CD4-positive, alpha-beta T cell treated with Interleukin-4 for 4 hours (primary cell): ENCODE data around the gene LYPD6.

ENCODE experiments used
- DNase-seq: peaks from one replicate; pipeline ENCODE4 v3.0.0-alpha.2; 2020

LYPD6 gene

GRCh38 chr2:149410701-149411484, 80.5 kb downstream of the LYPD6 start:
- DNase-seq = no peak

GRCh38 chr2:149413487-149413886, 83.1 kb downstream of the LYPD6 start:
- no peak for DNase-seq

GRCh38 chr2:149415086-149415485, 84.7 kb downstream of the LYPD6 start:
- DNase-seq = no peak

DNA sequence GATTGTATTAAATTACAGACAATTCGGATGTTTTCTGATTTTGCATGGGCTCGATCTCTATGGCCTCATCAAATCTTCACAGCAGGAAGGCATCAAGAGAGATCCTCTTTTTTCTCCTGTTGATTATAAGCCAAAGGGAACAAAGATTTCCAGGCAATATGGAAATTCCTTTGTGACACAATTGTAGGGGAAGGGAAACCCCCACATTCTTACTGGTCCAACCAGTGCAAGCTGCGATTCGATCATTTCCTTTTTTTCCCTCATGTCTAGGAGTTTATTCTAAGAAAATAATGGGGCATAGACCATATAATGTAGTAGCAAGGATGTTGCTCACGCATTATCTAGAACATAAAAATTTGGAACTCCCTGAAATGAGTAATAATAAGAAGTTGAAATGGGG, 87.7 kb downstream of the LYPD6 start:
- DNase-seq = no peak

- no peak for DNase-seq
These were observed 89.9 kb downstream of the LYPD6 start for GRCh38 chr2:149420053-149420963.

- no peak for DNase-seq
These were observed 91.4 kb downstream of the LYPD6 start for GRCh38 chr2:149421791-149422190.

DNA sequence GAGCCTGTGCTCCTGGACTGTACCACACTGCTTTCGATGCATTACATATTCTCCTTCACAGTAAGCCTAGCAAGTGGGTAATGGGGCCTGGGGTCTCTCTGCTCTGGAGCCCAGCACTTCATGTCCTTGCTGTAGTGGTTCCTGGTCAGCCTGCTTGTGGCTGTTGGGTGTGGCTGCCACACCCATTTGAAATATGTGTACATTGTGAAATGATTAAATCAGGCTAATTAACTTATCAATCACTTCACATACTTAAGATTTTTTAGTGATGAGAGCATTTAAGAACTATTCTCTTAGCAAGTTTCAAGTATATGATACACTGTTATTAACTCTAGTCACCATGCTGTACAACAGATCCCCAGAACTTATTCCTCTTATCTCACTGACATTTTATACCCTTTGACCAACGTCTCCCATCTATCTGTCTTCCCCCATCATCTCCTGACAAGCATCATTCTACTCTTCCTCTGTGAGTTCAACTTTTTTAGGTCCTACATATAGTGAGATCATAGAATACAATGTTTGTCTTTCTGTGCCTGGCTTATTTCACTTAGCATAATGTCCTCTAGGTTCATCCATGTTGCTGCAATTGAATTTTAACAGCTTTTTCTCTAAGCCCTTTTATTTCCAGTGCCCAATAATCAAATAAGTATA, 92.1 kb downstream of the LYPD6 start:
- DNase-seq = no peak

GRCh38 chr2:149422991-149423338, 92.6 kb downstream of the LYPD6 start:
- DNase-seq = no peak

DNA sequence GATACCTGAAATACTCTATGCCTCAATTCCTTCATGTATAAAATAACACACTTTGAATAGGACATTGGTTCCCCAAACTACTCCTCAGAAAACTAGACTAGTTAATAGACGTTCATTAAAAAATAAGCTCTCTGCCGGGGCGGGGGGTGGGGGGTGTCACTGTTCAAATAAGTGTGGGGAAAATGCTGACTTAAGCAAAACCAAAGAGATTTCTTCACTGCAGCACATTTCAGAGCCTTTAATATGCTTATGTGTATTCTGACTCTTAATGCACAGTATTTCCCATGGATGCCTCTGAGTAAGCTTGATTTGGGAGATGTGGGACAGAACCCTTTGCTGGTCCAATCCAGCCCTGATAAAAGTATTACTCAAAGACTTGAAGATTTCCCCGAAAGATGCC, 93.2 kb downstream of the LYPD6 start:
- DNase-seq = no peak

DNA sequence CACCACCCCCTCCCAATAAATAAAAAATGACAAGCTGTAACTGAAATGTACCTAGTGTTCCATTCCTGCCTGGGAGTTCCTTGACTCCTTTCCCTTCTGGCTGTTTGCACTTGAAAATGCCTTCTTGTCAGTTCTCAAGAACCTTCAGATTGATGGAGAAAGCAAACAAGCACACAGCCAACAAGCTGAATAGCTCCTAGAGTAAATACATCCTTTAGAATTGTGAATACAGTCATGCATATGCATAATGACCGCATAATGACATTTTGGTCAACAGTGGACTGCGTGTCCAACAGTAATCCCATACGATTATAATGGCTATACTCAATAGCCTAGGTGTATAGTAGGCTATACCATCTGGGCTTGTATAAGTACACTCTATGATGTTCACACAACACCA, 97.0 kb downstream of the LYPD6 start:
- DNase-seq = no peak

DNA sequence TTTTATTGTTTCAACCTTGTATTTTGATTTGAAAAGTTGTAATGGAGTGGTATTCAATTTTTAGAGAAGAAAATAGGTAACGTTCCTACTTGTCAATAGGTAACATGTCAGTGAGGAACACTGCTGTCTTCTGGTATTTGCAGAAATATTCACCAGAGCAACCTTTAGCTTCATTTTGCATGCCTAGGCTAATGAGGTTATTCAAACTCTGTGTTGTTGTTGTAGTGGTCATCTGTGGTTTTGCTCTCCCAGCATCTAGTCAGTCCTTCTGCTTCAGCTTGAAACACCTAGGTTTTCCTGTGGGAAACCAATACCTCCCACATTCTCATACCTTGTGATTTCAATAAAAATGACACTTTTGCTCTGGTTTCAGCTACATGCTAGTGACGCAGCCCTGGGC, 98.4 kb downstream of the LYPD6 start:
- DNase-seq = no peak

DNA sequence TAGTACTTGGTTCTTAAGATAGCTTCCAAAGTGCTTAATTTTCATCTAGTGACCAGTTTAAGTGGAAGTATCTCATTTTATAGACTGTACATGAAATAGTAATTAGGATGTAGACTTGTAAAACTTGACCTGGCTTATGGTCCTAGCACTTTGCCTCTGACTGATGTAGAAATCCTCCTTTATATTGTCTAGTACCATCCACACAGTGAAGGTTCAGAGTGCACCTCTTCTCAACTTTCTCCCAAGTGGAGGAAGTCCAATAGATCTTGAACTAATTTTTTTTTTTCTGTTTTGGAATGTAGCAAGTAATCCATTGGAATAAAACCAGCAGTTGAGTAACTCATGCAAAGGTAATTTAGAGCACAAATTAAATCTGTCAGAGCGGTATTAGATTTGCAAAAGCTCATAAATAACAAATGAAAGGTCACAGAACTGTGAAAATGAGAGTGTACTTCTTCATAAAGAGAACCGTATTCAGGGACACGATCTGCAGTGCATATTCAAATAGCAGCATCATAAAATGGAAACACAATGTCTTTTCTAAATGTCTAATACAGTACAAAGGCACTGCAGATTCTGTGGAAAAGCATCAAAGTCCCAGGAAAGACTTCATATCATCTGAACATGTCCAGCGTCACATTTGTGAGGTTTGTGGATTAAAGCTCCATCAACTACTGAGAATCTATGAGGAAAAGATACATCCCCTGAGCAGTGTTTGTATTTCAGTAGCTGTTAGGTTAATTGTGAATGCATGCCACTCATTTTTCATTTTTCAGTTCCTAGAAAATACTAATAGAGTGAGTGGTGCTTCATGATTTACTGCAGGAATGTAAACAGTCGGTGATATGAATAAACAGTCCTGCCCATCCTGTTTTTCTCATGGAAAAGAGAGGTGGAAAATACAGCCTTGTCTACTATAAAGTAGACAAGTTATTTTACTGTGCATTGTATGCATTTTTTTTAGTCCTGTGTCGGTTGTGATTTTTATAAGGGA, 100.7 kb downstream of the LYPD6 start:
- DNase-seq = no peak

GRCh38 chr2:149438330-149438960, 108.1 kb downstream of the LYPD6 start:
- DNase-seq = no peak

GRCh38 chr2:149441255-149441654, 110.9 kb downstream of the LYPD6 start:
- no peak for DNase-seq

- no peak for DNase-seq
These were observed 112.0 kb downstream of the LYPD6 start for GRCh38 chr2:149442346-149442745.

DNA sequence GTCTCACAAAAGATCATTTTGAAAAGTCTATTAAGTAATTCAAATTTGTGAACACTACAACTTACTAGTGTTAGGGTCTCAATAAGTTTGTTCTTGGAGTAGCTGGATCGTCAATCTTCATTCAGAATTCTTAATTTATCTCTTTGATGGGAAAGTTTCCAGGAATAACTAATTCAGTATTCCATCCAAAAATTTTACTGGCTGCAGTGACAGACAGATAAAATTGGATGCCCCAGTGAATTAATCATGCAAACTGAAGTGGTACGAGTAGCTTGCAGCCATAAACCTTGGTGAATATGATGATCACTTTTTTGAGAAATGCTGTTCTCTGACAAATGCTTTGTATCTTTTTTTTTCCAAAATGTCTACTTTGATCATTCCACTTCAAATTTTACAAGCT, 112.8 kb downstream of the LYPD6 start:
- no peak for DNase-seq

DNA sequence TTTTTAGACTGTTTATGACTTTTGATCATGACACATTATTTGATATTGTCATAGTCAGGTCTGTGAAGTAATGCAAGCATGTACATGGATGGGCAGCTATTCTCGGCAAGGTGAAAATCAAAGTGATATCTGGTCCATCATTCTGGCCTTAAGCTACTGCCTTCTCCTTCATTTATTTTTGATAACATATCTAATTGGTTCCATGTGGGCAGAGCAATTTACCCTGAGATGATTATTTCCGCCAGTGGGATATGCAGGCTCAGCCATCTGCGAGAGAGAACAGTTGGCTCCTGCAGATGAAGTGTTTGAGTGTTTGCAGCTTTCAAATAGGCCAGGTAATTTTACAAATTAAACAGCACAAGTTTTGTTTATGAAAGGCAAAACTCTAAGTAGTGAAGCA, 116.4 kb downstream of the LYPD6 start:
- no peak for DNase-seq

DNA sequence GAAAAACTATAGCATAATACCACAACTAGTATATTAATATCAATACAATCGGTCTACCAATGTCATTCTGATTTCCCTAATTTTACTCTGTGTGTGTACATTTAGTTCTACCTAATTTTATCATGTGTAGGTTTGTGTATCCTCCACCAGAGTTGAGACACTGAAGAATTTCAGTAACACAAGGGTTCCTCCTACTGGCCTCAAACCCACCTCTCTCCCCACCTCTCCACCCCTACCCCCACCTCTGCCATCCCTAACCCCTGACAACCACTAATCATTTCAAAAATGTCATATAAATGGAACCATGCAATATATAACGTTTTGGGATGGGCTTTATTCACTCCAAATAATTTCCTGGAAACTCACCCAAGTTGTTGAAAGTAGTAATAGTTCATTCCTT, 117.9 kb downstream of the LYPD6 start:
- DNase-seq = no peak

DNA sequence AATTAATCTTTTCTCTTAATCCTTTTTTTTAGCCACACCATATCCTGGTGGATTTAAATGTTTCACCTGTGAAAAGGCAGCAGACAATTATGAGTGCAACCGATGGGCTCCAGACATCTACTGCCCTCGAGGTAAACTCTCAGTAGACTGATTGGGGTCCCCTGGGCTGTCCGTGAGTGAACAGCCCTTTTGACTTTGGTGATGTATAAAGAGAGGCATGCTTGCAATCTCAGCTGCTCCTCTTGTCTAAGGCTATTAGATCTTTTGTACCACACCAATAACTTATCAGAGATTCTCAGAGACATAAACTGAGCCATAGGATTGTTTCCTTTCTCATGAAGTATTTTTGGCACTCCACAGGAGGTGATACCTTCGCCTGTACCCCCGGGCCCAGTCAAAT, 118.6 kb downstream of the LYPD6 start:
- DNase-seq = no peak

GRCh38 chr2:149451417-149452165, 121.2 kb downstream of the LYPD6 start:
- no peak for DNase-seq

DNA sequence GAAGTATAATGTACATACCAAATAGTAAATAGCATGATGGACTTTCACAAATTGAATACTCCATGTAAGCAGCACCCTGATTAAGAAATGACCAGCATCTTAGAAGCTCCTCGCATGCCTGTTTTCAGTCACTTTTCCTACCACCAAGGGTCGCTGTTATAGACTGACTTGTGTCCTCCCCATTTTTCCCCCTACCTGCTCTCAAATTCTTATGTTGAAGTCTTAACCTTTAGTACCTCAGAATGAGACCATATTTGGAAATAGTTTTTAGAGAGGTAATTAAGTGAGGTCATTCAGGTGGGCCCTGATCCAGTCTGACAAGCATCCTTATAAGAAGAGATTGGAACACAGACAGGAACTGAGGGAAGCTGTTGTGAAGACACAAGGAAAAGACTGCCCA, 125.9 kb downstream of the LYPD6 start:
- DNase-seq = no peak
